Measurements from ENCODE around the gene TRAP1. TPM values are rescaled to one million over a fixed set of nuclear protein-coding genes. Genes with fewer than 3 reads are reported as not detected.
"Not testable (repeated sequence)": the region's sequence is repeated elsewhere in the genome, so short reads cannot be mapped to it uniquely, and the experiment has no call there.

Gene TRAP1
- total RNA-seq, 1 donor from 2014 or later: 111 TPM

DNA sequence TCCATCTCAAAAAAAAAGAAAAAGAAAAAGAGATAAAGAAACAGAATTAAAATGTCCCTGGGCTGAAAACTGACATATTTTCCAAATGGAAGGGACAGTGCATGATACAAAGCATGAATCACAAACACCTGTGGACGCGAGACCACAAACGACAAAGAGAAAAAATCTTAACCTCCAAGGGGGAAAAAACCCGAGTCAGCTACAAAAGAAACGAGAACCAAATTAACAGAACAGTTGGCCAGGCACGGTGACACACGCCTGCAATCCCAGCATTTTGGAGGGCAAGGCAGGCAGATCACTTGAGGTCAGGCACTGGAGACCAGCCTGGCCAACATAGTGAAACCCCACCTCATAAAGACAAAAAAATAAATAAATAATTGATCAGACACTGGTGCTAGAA, 1.9 kb downstream of the TRAP1 start:
- DNase-seq (ENCODE audit: low read depth) (no peak), FAIRE-seq (no peak)
- no peaks in the 10 kb centered on the region for H3K27me3 ChIP-seq (ENCODE audit: control insufficient read depth, insufficient read depth, low read length)
- TF ChIP-seq, protein P1, sequence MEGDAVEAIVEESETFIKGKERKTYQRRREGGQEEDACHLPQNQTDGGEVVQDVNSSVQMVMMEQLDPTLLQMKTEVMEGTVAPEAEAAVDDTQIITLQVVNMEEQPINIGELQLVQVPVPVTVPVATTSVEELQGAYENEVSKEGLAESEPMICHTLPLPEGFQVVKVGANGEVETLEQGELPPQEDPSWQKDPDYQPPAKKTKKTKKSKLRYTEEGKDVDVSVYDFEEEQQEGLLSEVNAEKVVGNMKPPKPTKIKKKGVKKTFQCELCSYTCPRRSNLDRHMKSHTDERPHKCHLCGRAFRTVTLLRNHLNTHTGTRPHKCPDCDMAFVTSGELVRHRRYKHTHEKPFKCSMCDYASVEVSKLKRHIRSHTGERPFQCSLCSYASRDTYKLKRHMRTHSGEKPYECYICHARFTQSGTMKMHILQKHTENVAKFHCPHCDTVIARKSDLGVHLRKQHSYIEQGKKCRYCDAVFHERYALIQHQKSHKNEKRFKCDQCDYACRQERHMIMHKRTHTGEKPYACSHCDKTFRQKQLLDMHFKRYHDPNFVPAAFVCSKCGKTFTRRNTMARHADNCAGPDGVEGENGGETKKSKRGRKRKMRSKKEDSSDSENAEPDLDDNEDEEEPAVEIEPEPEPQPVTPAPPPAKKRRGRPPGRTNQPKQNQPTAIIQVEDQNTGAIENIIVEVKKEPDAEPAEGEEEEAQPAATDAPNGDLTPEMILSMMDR (IDR thresholded peaks at IDR 0.05; ENCODE audit: insufficient read depth, low read length, severe bottlenecking): no peak
- H3K4me3 ChIP-seq (ENCODE audit: low read depth, low read length): no peak overlapping the region
- H3K36me3 ChIP-seq (ENCODE audit: control insufficient read depth, insufficient read depth, low read length): no peaks in the 10 kb centered on the region

GRCh38 chr16:3714378-3714777, 2.9 kb downstream of the TRAP1 start:
- FAIRE-seq; H3K36me3 ChIP-seq (ENCODE audit: control insufficient read depth, insufficient read depth, low read length); DNase-seq (ENCODE audit: low read depth); H3K4me3 ChIP-seq (ENCODE audit: low read depth, low read length); H3K27me3 ChIP-seq (ENCODE audit: control insufficient read depth, insufficient read depth, low read length): not testable (repeated sequence)

- Histone ChIP-seq H3K36me3 (ENCODE audit: control insufficient read depth, insufficient read depth, low read length) (peaks cover 5% of the 10 kb centered on the region), H3K27me3 (ENCODE audit: control insufficient read depth, insufficient read depth, low read length) (no peaks in the 10 kb centered on the region), H3K4me3 (ENCODE audit: low read depth, low read length) (no peak overlapping the region)
- FAIRE-seq (no peak), DNase-seq (ENCODE audit: low read depth) (no peak)
- TF ChIP-seq, protein P1 (IDR thresholded peaks at IDR 0.05; ENCODE audit: insufficient read depth, low read length, severe bottlenecking): no peak
Measured at GRCh38 chr16:3713587-3714242, 3.6 kb downstream of the TRAP1 start.

- FAIRE-seq (no peak), DNase-seq (ENCODE audit: low read depth) (peak; percentile 31)
- H3K36me3 ChIP-seq (ENCODE audit: control insufficient read depth, insufficient read depth, low read length): peaks cover 5% of the 10 kb centered on the region
- TF ChIP-seq, protein P1 (IDR thresholded peaks at IDR 0.05; ENCODE audit: insufficient read depth, low read length, severe bottlenecking): no peak
- H3K27me3 ChIP-seq (ENCODE audit: control insufficient read depth, insufficient read depth, low read length): no peaks in the 10 kb centered on the region
- no peak overlapping the region for H3K4me3 ChIP-seq (ENCODE audit: low read depth, low read length)
Measured at GRCh38 chr16:3712861-3713372, 4.4 kb downstream of the TRAP1 start.

DNA sequence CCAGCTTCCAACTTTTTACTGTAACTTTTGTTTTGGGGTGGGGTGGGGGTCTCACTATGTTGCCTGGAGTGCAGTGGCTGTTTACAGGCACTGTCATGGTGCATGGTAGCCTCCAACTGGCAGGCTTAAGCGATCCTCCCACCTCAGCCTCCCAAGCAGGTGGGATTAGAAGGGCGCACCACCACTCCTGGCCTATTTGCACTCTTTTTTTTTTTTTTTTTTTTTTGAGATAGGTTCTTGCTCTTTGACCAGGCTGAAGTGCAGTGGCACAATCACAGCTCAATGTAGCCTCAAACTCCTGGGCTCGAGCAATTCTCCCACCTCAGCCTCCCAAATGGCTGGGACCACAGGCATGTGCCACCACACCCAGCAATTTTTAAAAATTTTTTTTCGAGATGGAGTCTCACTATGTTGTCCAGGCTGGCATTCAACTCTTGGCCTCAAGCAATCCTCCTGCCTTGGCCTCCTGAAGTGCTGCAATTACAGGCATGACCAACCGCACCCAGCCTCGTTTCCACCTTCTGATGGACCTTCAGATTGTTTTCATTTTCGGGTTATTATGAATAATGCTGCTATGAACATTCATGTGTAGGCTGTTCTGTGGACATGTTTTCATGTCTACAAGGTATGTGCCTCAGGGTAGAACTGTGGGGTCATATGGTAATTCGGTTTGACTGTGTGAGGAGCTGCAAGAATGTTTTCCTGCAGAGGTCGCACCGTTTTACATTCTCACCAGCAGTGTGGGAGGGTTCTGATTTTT, 10.9 kb downstream of the TRAP1 start:
- DNase-seq (ENCODE audit: low read depth): no peak
- FAIRE-seq: no peak
- no peak overlapping the region for H3K4me3 ChIP-seq (ENCODE audit: low read depth, low read length)
- H3K36me3 ChIP-seq (ENCODE audit: control insufficient read depth, insufficient read depth, low read length): peaks cover 7% of the 10 kb centered on the region
- no peaks in the 10 kb centered on the region for H3K27me3 ChIP-seq (ENCODE audit: control insufficient read depth, insufficient read depth, low read length)
- TF ChIP-seq, protein P1 (IDR thresholded peaks at IDR 0.05; ENCODE audit: insufficient read depth, low read length, severe bottlenecking): no peak

DNA sequence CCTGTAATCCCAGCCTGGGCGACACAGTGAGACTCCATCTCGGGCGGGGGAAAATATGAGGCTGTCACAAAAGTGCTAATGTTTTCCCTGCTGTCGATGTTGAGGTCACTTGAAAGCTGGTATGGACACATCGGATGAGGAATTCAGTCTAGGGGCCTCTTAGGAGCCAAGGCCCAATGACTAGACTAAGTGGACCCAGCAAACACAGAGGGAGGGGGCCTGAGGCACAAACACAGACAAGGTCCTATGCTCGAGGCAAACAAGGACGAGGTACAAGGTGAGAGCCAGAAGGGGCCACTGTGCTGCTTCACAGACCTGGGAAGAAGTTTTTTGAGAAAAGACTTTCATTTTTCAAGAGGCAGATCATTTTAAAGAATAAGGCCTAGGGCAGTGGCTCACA, 15.2 kb downstream of the TRAP1 start:
- Histone ChIP-seq H3K4me3 (ENCODE audit: low read depth, low read length) (no peak overlapping the region), H3K36me3 (ENCODE audit: control insufficient read depth, insufficient read depth, low read length) (peaks cover 2% of the 10 kb centered on the region), H3K27me3 (ENCODE audit: control insufficient read depth, insufficient read depth, low read length) (no peaks in the 10 kb centered on the region)
- TF ChIP-seq, protein P1 (IDR thresholded peaks at IDR 0.05; ENCODE audit: insufficient read depth, low read length, severe bottlenecking): no peak
- FAIRE-seq (no peak), DNase-seq (ENCODE audit: low read depth) (no peak)

Measured in bronchial epithelial cell (primary cell).